LHCN-M2 (cell line): Measurements from ENCODE around the gene TMCC3. TPM values are rescaled to one million over a fixed set of nuclear protein-coding genes. Genes with fewer than 3 reads are reported as not detected.
"Not testable (repeated sequence)": the region's sequence is repeated elsewhere in the genome, so short reads cannot be mapped to it uniquely, and the experiment has no call there.

Experiments used
- DNase-seq: peaks from one replicate; pipeline ENCODE4 v3.0.0-alpha.2; 2012; ENCODE audit warnings: low read depth
- total RNA-seq: library from RNA; depleted of rRNA; stranded (reverse); fragments of >200 nt; gene quantifications from 2 replicates; pipeline ENCODE4 v1.2.3, GENCODE V29; 2014

TMCC3 gene
- total RNA-seq, 1 experiment from 2014 or later = 7.2 TPM

DNA sequence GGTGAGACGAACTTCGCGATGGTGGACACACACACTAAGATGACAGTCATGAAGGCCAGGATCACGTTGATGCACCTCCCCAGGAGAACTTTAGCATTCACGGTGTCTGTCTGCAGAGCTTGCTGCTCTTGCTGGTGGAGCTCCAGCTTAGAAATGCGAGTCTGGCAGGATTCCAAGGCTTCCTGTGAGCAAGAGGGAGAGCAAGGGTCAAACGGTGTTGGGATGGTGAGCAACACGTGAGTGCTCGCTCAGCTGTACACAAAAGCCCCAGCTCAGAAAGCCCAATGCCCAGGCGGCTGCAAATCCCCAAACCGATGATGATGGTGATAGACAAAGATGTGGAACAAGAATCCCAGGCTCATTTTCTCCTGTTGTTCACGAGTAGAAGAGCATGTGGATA is 78.8 kb downstream of the TMCC3 start:
- DNase-seq = peak; percentile 44

GRCh38 chr12:94570161-94570560 is 80.2 kb downstream of the TMCC3 start:
- peak; percentile 65 for DNase-seq

DNA sequence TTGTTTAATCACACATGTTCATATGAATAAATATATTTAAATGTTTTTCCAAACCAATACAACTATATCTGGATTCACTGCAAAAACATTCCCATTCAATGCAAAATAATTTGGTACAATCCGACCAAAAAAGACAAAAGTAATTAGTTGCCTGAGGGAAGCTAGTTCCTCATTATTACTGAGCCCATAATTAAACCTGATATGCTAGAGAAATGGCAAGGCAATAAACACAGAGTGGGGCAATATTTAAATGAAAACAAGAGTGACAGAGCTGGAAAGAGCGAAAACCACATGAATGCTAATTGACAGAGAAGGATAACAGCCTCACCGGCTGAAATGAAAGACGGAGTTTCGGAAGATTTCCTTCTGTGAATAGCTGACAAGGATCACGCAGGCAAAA is 82.6 kb downstream of the TMCC3 start:
- no peak for DNase-seq

DNA sequence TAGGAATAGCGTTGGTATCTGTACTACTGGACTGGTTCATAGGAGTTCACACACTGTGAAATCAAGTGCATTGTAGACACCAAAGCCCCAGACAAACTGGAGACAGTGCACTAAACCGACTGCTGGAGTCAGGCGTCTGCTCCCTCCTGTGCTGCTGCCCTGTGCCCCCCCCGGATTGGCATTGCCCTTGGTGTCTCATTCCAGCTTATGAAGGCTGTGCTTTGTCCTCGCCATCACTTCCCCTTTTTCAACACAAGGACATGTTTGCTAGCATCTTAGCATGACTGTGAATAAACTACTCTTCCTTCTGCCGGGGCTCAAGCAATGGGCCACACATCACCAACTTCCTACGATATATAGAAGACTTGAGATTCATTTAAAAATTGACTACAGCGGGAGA is 84.0 kb downstream of the TMCC3 start:
- DNase-seq = no peak

DNA sequence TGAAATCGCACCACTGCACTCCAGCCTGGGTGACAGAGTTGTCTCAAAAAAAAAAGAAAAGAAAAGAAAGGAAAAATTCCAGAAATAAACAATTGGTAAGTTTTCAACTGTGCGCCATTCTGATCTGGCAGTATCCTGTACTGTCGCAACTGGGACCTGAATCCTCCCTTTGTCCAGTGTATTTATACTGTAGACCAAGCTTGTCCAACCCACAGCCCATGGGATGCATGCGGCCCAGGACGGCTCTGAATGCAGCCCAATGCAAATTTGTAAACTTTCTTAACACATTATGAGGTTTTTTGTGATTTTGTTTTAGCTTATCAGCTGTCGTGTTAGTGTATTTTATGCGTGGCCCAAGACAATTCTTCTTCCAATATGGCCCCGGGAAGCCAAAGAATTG is 84.7 kb downstream of the TMCC3 start:
- no peak for DNase-seq

GRCh38 chr12:94563286-94563685 is 87.1 kb downstream of the TMCC3 start:
- DNase-seq = peak; percentile 93

DNA sequence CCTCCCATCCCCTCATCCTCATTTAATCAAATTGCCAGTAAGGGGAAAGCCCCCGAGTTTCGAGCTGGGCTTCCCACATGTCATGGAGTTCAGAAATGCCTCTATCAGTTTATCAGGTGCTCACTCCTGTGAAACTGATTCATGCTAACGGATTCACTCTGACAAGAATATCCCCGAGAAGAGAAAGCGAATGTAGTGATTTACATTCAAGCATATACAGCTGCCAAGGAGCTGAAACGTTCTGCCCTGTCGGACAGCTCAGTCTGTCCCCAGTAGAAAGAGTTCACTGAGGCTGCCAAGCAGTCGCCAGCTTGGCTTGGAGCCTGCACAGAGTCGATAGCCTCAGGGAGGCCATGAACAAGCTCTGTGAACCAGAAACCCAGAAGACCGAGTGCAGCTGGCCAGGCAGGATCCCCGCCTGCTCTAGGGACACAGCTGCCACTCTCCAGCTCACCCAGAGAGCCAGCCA is 88.4 kb downstream of the TMCC3 start:
- DNase-seq = no peak

DNA sequence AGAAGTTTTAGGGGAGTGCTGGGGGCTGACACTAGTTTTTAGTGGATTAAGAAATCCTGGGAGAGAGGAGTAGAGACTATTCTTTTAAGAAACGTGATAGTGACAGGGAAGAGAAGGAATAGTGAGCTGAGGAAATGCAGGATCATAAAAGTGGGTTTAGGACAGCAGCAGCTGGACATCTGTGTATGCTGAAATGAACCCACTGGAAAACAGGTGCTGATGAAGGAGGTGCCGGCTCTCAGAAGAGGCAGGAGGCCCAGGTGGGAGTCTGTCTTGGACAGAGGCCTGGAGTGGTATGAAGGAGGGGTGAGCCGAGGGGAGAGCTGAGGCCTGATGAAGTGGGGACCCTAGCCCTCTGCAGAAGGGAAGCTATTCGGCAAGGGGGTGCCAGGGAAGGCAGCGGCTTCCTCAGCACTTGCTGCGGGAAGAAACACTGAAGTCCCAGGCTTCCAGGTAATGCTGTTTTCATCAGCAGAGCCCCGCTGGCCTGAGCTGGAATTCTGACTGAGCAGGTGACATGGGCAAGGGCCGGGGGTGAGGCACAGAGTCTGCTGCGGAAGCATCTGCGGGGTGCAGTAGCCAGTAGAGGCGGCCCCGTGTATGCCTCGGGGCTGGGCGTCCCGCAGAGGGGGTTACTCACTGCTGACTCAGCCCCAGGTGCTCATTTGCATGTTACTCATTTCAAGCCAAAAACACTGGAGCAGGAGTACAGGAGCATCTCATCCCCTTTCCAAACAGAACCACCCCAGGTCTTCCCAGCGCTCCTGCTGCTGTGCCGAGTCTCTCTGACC is 89.7 kb downstream of the TMCC3 start:
- DNase-seq = peak; percentile 38

- no peak for DNase-seq
Observed at GRCh38 chr12:94558612-94559011, 91.7 kb downstream of the TMCC3 start.

- no peak for DNase-seq
Observed at GRCh38 chr12:94557746-94558295, 92.5 kb downstream of the TMCC3 start.

- DNase-seq = no peak
Observed at GRCh38 chr12:94555687-94556086, 94.7 kb downstream of the TMCC3 start.

DNA sequence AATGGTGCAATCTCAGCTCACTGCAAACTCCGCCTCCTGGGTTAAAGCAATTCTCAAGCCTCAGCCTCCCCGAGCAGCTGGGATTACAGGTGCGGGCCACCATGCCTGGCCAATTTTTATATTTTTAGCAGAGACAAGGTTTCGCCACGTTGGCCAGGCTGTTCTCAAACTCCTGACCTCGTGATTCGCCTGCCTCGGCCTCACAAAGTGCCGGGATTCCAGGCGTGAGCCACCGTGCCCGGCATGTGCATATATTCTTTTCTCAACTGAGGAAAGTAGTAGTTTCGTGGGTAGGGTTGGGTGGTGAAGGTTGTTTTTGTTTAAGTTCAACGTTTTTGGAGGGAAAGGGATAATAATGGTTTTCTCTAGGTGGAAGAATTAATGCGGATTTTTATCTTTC is 96.5 kb downstream of the TMCC3 start:
- no peak for DNase-seq

DNA sequence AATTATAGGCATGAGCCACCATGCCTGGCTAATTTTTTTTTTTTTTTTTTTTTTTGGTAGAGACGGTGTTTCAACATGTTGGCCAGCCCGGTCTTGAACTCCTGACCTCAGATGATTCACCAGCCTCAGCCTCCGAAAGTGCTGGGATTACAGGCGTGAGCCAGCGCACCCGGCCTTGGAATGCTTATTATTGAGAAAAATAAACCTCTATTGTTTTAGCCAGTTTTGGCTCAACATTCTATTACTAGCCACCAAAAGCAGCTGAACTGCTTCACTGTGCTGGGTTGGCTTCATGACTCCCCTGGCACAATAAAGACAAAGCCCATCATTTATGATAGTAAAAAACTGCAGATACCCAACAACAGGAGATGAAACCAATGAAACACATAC is 97.2 kb downstream of the TMCC3 start:
- peak; percentile 87 for DNase-seq

GRCh38 chr12:94551810-94552209 is 98.5 kb downstream of the TMCC3 start:
- DNase-seq = no peak

GRCh38 chr12:94550964-94551363 is 99.4 kb downstream of the TMCC3 start:
- DNase-seq = no peak

GRCh38 chr12:94548833-94549232 is 101.5 kb downstream of the TMCC3 start:
- DNase-seq = not testable (repeated sequence)

DNA sequence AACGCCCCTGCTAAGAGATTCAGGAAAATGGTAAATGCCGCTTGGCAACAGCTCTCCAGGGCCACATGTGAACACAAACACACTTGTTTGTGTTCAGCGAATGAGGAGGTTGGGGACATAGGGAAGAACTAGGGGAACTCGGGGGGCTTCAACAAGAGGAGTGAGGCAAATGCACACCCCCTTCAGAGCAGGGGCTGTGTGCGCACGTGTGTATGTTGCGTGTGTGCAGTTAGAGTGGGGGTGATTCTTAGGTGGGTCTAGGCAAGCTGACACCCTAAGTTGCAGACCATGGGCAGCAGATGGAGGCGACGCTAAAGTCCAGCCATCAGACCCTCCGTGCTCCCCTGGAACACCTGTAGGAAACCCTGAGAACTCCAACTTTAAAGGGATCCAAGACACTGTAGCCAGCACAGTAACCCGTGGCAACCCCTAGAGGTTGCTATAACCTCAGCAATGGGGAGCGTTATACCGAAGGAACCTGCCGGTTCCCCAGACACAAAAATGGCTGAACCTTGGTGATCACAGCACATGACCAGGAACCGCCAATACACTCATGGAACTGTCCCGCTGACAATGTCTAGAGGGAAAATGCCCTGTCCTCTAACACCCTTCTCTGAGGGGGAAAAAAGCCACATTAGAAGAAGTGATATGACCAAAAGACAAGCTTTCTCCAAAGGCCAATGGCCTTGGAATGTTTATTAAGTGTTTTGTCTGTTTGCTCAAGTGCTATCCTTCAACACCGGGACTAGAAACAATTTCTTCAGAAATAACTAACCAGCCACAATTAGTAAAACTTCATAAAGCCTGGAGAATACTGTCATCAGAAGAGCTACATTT is 104.2 kb downstream of the TMCC3 start:
- DNase-seq = peak; percentile 66

- DNase-seq = no peak
Observed at GRCh38 chr12:94544355-94544754, 106.0 kb downstream of the TMCC3 start.

GRCh38 chr12:94538318-94538717 is 112.0 kb downstream of the TMCC3 start:
- no peak for DNase-seq

GRCh38 chr12:94536040-94536965 is 114.1 kb downstream of the TMCC3 start:
- no peak for DNase-seq

GRCh38 chr12:94535510-94535921 is 114.8 kb downstream of the TMCC3 start:
- DNase-seq = no peak
